GM19328 (cell line): ENCODE data around the gene USH1G.
"Not testable (repeated sequence)": the region's sequence is repeated elsewhere in the genome, so short reads cannot be mapped to it uniquely, and the experiment has no call there.

Experiments used
- ATAC-seq: cut with Tn5 transposase; IDR thresholded peaks from one replicate; pipeline ENCODE4 v1.9.1; 2021; ENCODE audit warnings: mild to moderate bottlenecking, moderate library complexity; ENCODE audit not compliant: unreplicated experiment

The USH1G gene

GRCh38 chr17:74935585-74936469 is 12.8 kb upstream of the USH1G start, which contains the start of gene OTOP3:
OTOP3 (plus strand) TSS chr17:74935898; CDS start chr17:74935922, 24 bp downstream.
- no peak for ATAC-seq

DNA sequence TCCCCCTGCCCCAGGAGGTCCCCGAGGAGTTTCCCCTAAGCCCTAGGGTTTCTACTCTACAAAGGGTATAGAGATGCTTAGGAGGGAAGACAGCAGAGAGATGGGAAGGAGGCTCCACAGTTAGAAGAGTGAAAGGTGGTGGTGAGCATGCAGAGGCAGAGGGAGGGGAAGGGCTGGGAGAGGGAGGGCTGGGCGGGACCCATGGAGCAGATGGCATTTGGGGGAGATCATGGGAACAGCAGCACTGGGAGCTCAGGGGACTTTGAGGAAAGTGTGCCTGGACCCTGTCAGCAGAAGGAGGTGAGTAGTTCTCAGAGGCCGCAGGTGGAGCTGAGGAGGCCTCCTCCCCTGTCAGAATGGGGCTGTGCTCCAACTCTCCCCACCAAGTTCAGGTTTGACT is 12.0 kb upstream of the USH1G start:
- no peak for ATAC-seq

GRCh38 chr17:74930535-74931036 is 7.5 kb upstream of the USH1G start:
- ATAC-seq, result no peak

DNA sequence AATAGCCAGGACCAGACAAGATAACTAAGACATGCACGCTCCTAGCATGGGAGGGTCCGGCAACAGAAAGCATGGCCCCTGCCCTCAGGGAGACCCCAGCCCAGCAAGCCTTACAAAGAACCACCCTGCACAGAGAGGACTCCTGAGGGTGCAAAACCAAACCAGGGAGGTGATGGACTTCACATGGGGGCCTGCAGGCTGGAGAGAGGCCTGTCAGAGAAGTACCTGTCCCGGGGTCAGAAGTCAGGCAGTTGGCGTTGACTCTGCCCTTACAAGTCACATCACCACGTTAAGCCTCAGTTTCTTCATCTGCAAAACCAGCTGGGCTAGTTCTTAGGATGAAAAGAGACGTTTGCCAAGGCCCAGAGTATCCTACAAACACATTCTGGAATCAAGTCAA is 5.7 kb upstream of the USH1G start:
- ATAC-seq, result no peak

DNA sequence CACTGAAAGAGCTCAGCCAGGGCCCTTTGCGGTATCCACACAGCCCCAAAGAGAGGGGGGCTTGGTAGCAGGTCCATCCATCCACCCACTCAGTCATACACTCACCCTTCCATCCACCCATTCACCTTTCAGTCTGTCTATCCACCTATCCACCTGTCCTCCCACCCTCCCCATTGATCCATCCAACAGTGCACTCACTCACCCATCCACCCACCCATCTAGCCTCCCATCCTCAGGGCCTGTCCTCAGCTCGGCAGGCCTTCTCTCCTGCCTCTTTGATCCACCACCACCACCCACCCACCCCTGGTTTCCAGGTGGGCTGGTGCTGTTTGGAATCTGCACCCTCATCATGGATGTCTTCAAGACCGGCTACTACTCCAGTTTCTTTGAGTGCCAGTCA is 2.2 kb upstream of the USH1G start:
- no peak for ATAC-seq

DNA sequence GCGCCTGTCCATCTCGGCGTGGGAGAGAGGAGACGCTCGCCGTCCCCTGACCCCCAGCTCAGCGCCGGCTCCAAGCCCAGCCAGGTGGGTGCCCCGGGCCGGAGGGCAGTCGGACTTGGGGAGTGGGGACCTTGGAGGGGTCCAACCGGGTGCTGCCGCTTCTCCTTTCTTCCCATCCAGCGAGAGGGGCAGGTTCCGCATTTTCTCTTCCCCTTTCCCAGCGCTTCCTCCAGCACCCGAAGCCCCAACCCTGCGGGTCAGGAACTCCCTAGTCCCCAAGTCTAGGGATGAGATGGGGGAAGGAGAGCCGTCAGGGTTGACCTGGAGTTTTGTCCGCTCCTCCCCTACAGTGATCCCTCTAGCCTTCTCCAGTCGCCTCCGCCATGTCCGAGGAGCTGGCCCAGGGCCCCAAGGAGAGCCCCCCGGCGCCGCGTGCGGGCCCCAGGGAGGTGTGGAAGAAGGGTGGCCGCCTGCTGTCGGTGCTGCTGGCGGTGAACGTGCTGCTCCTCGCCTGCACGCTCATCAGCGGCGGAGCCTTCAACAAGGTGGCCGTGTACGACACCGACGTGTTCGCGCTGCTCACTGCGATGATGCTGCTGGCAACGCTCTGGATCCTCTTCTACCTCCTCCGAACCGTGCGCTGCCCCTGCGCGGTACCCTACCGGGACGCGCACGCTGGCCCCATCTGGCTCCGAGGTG is 1.3 kb upstream of the USH1G start, which contains the start of gene OTOP2:
TSS of gene OTOP2 (plus strand) at position 24 of the 699 bp plus-strand sequence. CDS start at position 384, 360 bp downstream.
- ATAC-seq, result no peak

GRCh38 chr17:74923538-74924249 is 639 bp upstream of the USH1G start:
- ATAC-seq, result no peak

GRCh38 chr17:74922172-74922571 is 883 bp downstream of the USH1G start:
- no peak for ATAC-seq

- no peak for ATAC-seq
Measured at GRCh38 chr17:74921769-74922168, 1.3 kb downstream of the USH1G start.

- ATAC-seq, result no peak
Measured at GRCh38 chr17:74921026-74921681, 1.9 kb downstream of the USH1G start.

DNA sequence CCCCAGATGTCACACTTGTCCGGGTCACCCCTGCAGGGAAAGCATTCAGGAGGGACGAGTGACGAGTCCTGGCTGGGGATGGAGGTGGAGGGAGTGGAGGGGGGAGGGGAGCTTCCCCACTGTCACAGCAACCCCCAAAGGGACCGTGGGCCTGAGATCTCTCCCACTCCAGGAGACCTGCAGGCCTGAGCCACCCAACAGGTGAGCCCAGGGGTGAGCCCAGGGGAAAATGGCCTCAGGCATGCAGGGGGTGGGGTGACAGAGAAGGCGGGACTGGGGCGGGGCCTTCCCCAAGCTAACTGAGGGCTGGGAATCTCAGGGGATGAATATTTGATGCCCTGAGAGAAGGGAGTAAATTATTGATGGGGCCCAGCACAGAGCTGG is 2.4 kb downstream of the USH1G start:
- ATAC-seq, result no peak

DNA sequence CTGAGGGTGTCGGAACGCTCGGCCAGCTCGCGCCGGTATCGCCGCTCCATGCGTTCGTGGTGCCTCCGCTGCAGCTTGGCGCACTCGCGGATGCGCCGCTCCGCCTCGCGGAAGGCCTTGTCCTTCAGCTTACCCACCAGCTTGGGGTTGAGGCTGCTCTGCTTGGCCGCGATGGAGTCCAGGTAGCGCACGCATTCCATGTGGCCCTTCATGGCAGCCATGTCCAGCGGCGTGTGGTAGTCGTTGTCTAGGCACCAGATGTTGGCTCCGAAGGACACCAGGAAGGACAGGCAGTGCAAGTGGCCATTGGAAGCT is 2.8 kb downstream of the USH1G start:
- no peak for ATAC-seq

GRCh38 chr17:74919440-74920305 is 3.4 kb downstream of the USH1G start:
- ATAC-seq, result no peak

DNA sequence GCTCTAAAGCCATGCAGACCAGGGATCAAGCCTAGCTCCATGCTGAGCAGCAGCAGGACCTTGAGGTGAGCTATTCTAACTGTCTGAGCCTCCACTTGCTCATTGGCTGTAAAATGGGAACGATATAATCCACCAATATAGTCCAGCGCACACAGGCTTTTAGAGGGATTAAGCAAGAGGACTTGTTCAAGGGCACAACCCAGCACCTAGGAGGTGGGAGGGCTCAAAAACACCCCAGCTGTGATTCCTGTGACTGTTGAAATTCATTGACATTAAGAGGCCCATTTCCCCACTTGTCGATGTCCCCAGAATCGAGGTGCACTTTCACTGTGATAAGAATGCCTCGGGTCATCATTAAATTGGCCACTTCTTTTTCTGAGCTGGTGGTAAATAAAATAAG is 4.1 kb downstream of the USH1G start:
- ATAC-seq, result no peak

DNA sequence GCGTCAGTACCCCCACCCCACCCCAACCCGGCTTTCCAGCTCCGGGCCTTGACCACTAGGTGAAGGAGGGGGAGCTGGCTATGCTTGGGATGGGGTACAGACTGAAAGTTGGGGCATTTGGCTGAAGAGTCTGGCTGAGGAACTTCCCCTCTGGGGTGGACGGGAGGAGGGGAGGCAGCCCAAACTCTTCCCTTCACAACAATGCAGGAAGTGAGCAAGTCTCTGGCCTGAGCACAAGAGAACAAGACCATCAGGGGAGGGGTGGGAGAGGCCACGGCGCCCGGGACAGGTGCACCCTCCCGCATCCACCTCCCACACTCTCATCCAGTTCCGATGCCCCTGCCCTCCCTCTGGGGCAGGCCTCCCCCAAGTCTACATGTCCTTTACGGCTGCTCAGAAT is 5.6 kb downstream of the USH1G start:
- ATAC-seq, result no peak

- ATAC-seq, result no peak
Measured at GRCh38 chr17:74916851-74917199, 6.2 kb downstream of the USH1G start.

DNA sequence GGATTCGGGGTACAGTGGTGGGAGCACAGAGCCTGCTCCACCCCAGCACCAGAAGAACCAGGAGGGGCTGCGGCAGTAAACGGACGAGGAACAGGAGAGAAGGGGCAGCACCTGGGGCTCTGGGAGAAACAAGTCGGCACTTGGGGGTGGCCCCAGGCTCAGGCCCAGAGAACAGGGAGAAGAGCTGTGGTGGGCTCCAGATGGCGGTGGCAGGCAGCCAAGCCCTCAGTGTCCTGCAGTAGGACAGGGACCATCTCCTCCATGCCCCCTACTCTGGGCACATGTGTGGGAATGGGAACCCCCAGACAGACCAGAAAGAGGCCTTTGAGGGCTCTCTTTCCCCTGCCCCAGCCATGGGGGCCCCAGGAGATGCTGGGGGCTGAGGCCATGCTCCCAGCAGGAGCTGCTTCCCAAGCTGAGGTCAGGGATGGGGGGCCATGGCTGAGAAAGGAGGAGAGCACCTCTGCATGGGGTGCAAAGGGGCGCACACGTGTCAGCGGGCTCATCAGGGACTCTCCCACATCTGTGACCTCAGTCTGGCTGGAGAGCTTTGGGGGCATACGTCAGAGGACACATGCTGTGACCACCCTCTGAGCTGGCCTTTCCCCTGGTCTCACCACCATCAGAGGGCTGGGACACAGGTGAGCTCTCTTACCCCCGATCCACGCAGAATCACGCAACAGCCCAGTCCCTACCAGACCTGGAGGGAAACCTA is 6.8 kb downstream of the USH1G start:
- ATAC-seq, result no peak

GRCh38 chr17:74911423-74911822 is 11.6 kb downstream of the USH1G start:
- not testable (repeated sequence) for ATAC-seq

DNA sequence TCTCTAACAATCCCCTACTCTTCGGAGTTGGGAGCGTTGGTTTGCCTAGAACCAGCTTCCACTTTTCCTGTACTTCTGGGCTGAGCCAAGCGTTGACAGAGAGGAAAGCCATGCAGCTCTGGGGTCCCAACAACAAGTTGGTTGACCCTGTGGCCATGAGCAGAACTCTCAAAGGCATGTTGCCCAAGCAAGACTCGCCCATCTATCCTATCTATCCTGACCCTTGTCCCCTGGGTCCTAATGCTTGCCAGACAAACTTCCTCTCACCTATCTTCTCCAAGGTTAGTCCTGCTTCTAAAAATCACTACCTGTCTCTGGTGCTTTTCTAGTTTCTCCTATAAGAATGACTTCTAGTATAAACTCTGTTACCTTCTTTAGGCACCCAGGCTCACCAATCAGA is 14.0 kb downstream of the USH1G start:
- ATAC-seq, result not testable (repeated sequence)
